HG02885 (cell line): ENCODE results near the gene SAPCD1.

Experiments
- ATAC-seq: cut with Tn5 transposase; IDR thresholded peaks from one replicate; pipeline ENCODE4 v1.9.1; 2021; ENCODE audit warnings: mild to moderate bottlenecking; ENCODE audit not compliant: unreplicated experiment, poor library complexity

Gene SAPCD1

GRCh38 chr6:31744422-31744821 is 18.0 kb upstream of the SAPCD1 start:
- no peak for ATAC-seq

GRCh38 chr6:31749301-31750036 is 13.0 kb upstream of the SAPCD1 start:
- no peak for ATAC-seq

DNA sequence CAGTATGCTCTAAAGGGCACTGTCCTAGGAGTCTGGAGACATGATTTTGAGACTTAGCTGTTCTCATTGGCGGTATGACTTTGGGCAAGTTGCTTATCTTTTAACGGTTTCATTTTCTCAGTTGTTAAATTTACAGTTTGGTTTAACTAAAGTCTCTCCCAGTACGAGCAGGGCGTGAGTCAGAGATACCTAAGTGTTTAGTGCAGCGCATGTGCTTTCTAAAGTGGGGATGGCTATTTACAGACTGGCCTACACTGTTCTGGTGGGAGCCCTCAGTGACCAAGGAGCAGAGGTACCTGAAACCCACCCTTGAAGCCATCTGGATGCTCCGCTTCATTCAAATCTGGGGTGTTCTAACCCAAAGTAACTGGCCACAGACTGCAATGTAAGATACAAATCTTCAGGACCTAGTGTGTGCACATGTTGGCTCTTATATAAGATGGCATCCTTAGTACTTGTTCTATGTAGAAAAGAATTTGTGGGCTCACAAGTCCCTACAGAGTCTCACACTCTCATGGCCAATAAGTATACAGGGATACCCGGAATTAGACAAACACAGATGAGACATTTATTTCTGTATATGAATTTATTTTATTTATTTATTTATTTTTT is 11.9 kb upstream of the SAPCD1 start:
- ATAC-seq, result no peak

DNA sequence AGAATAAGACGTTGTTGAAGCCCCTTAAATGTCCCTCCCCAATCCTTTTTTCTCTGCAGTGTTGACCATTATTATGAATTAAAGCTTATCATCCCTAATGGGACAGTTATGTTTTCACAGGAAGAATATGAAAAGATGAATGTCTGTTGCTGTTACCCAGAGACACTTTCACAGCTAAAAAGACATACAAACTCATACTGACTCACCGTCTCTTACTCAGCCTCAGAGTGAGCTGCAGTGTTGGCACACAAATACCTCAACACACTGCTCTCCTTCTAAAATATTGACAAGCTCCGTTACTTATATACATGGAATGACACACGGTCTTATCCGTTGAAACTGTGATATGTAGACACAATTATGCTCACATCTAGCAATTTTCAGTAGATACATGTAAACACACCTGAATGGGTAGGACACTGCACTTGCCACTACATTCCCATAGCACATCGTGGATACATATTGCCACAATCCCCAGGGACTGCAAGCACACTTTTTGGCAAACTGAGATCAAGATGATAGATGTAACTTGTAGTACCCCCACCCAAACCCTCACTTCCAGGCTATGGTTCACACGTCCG is 9.6 kb upstream of the SAPCD1 start:
- ATAC-seq, result no peak

DNA sequence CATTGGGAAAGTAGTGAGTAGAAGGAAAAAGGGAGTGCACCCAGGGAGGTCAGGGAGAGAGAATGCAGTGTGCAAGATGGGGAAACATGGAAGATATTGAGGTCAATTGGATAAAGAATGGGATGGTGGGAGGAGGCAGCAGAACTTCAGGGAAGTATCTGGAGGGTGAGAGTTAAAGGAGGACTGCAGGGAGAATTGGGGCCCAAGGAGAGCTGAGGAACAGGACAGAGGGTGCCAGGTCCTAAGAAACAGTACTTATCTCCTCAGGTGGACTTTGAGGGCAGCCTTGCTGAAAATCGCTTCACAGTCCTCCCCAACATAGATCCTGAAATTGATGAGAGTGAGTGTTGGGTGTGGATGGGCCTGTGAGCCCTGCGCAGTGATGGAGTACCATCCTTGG is 4.2 kb upstream of the SAPCD1 start:
- no peak for ATAC-seq

- no peak for ATAC-seq
Measured at GRCh38 chr6:31760790-31761189, 1.7 kb upstream of the SAPCD1 start.

GRCh38 chr6:31761343-31761742 is 1.1 kb upstream of the SAPCD1 start:
- ATAC-seq, result no peak

DNA sequence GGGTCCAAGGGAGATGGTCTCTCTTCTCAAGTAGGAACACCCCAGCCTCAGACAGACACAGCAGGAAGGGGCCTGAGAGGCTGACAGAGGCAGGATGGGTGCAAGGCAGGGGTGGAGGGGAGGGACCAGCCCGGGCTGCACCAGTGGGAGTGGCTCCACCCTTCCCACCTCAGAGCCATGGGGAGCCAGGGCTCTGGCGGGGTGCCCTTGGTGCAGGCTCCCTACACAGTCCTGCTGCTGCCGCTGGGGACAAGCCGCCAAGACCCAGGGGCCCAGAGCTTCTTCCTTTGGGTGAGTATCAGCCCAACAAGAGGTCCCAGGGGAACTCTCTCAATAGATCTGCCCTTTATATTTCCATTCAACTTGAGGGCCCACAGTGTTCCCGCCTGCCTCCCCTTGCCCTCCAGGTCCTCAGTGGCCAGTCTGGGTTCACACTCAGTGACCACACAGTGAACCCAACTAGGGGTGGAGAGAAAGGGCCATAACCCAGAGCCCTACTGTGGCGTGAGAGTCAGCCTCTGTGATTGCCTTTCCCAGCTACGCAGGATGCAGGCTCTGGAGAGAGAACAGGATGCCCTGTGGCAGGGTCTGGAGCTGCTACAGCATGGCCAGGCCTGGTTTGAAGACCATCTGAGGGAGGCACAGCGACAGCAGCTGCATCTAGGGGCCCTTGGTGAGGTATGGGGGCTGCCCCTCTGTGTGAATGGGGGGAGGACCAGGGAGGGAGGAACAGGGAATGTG is 592 bp downstream of the SAPCD1 start:
- ATAC-seq, result no peak

- no peak for ATAC-seq
Measured at GRCh38 chr6:31763619-31763940, 1.1 kb downstream of the SAPCD1 start.

GRCh38 chr6:31764198-31764597 is 1.7 kb downstream of the SAPCD1 start:
- ATAC-seq, result no peak

GRCh38 chr6:31765559-31765909 is 3.1 kb downstream of the SAPCD1 start:
- no peak for ATAC-seq

GRCh38 chr6:31765910-31766794 is 3.7 kb downstream of the SAPCD1 start:
- ATAC-seq, result no peak

GRCh38 chr6:31767096-31767645 is 4.7 kb downstream of the SAPCD1 start:
- ATAC-seq, result no peak

DNA sequence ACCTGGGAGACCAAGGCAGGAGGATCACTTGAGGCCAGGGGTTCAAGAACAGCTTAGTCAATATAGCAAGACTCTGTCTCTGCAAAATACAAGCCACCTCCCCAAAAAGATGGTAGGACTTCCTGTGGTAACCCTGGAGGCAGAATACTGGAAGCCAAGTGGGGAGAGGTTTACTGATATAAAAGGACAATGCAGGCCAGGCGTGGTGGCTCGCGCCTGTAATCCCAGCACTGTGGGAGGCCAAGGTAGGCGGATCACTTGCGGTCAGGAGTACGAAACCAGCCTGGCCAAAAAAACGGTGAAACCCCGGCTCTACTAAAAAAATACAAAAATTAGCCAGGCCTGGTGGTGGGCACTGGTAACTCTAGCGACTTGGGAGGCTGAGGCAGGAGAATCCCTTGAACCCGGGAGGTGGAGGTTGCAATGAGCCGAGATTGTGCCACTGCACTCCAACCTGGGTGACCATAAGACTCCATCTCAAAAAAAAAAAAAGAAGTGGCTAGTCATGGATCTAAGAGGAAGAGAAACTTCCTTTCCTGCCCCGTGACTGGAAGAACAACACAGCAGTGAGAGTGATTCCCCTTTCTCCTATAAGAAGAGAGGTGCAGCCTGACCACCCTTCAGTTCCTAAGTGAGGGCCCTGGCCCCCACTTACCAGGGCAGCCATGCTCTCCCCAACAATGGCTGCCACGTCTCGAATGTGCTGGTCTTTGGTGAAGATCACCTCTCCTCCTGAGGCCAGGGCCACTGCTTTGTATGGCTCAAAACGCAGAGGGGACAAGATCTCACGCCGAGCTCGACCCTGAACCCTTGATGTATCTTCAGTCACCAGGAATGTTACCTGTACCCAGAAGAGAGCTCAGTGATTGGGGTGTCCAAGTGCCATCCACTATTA is 6.2 kb downstream of the SAPCD1 start:
- ATAC-seq, result no peak

DNA sequence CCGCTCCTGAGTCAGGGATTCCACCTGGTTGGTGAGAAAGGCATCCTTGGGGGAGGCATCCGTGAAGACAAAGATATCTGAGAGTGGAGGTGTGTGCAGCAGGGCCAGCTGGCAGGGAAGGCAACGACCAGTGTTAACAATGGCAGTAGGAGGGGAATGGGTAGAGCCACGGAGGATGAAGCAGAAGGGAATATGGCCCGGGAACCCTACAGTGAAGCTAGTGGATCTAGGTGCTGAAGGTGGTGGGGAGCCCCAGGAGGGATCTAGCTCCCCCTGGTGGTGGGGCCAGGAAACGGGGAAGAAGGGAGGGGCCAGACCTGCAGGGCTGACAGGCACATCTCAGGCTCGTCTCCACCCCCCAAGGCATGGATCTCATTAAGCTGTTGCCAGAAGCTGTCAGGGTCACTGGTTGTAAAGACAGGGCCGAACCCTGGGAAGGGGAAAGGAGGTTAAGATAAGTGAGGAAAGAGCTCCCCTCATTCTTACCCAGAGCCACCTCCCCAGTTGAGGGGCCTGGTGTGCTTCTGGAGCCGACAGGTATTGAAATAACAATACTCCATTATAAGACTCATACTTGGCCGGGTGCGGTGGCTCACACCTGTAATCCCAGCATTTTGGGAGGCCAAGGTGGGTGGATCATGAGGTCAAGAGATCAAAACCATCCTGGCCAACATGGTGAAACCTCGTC is 7.4 kb downstream of the SAPCD1 start:
- peak; percentile 42 for ATAC-seq

DNA sequence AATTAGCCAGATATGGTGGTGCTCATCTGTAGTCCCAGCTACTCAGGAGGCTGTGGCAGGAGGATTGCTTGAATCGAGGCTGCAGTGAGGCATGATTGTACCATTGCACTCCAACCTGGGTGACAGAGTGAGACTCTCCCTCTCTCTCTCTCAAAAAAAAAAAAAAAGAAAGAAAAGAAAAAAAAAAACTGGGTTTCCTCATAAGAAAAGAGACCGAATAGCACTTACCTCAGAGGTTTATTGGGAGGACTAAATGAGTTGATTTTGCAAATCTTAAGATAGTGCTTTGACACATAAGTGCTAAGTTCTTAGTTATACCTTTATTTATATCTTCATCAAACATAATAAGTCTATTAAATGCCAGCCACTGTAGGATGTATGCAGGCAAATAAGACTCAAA is 8.4 kb downstream of the SAPCD1 start:
- ATAC-seq, result no peak

DNA sequence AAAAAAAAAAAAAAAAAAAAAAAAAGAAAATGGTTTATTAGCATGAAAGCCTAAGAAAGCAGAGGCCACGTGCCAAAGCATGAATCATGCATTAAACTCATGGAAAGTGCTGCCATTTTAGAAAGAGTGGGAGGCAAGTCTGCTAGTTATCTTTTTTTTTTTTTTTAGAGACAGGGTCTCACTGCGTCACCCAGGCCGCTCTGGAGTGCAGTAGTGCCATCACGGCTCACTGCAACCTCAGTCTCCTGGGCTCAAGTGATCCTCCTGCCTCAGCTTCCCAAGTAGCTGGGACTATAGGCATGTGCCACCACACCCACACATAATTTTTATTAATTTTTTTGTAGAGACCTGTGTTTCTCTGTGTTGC is 9.5 kb downstream of the SAPCD1 start:
- ATAC-seq, result no peak

DNA sequence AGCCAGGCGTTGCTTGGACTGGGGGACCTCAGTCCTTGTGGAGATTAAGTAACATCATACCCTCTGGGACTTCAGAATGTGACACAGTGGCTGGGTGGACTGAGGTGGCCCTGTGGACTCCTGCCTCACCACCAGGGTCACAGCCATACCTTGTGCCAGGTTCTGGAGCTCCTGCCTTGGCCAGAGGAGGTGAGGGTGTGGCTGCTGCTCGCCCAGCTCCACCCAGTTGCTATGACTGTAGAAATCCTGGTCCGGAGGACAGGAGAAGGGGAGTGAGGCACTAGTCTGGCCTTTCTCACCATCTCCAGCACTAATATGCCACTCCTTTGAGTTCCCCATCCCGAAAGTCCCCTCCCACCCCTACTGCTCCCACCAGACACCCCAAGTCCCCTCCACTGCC is 12.7 kb downstream of the SAPCD1 start:
- no peak for ATAC-seq
